ENCODE data around the gene ZKSCAN3.

- no peak for TF ChIP-seq ESRRA (IDR thresholded peaks at IDR 0.05; ENCODE audit: low read length)
- no peak for TF ChIP-seq HDGF (IDR thresholded peaks at IDR 0.05)
- TF ChIP-seq POLR2AphosphoS5 (IDR thresholded peaks at IDR 0.05; ENCODE audit: low read length) = peak; percentile 89
Observed at GRCh38 chr6:28335564-28336283, 14.0 kb upstream of the ZKSCAN3 start, which contains the start of gene ZSCAN31.

Data from GM12878 (cell line).